Astrocyte of the hippocampus (primary cell): ENCODE measurements around the gene DHRS12.
"Not testable (repeated sequence)": the region's sequence is repeated elsewhere in the genome, so short reads cannot be mapped to it uniquely, and the experiment has no call there.

ENCODE experiments used
- DNase-seq: peaks from one replicate; pipeline ENCODE4 v3.0.0; 2011; ENCODE audit warnings: low read depth, low spot score

DHRS12 gene

DNA sequence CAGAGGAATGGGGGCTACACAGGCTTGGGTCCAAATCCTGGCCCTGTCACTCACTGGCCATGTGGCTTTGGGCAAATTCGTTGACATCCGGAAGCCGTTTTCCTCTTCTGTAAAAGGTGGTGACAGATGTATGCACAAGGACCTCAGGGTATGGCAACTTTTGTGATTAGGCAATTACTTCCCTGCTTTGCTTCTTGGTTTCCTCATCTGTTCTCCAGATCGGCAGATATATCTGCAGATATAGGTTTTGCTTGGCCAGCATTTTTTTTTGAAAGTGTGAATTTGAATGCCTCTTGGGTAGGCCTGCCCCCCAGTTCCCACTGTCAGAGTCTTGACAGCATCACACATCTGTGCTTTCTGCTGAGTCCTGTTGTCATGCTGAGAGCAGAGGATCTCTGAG is 23.3 kb upstream of the DHRS12 start:
- DNase-seq: no peak

GRCh38 chr13:51826606-51827005 is 22.6 kb upstream of the DHRS12 start:
- no peak for DNase-seq

DNA sequence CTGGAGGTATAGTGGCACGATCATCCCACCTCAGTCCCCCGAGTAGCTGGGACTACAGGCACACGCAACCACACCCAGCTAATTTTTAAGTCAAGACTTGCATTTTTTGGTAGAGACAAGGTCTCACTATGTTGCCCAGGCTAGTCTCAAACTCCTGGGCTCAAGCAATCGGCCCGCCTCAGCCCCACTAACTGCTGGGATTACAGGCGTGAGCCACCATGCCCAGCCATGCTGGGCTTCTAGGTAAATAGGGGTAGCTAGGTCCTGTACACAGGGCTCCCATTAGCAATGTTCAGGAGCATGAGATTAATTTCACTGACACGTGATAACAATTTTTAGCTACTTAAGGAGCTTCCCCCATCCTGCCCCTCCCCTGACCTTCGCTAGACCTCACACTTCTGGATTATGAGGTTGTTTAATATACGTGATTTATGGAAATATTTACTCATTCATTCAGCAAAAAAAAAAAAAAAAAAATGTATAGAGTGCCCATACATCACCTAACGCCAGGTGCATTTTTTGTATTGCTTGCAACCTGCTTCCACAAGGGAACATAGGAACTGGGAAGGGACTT is 21.8 kb upstream of the DHRS12 start:
- DNase-seq: no peak

DNA sequence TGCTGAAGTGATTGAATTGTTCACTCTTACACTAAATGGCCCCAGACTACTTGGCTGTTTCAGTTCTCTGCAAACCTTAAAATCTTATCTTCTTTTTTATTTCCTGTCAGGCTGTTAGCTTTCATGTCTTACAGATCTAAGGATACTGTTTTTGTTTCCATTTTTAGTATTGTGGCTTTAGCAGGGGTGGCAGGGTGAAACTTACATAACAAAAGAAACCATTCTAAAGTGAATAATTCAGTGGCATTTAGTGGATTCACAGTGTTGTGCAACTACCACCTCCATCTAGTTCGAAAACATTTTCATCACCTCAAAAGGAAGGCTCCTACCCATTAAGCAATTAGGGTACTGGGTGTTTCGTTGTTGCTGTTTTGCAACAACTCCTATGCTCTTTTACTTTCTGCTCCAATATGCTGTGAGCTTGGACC is 21.2 kb upstream of the DHRS12 start:
- DNase-seq: peak; percentile 39

DNA sequence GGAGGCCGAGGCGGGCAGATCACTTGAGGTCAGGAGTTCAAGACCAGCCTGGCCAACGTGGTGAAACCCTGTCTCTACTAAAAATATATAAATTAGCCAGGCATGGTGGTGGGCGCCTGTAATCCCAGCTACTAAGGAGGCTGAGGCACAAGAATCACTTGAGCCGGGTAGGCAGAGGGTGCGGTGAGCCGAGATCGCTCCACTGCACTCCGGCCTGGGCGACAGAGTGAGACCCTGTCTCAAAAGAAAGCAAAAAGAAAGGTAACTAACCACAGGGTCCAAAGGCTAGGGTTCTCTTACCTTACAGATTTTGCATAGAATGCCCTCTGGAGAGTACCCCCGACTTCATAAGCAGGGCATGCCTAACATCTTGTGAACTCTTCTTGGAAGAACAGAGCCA is 20.7 kb upstream of the DHRS12 start:
- DNase-seq: not testable (repeated sequence)

DNA sequence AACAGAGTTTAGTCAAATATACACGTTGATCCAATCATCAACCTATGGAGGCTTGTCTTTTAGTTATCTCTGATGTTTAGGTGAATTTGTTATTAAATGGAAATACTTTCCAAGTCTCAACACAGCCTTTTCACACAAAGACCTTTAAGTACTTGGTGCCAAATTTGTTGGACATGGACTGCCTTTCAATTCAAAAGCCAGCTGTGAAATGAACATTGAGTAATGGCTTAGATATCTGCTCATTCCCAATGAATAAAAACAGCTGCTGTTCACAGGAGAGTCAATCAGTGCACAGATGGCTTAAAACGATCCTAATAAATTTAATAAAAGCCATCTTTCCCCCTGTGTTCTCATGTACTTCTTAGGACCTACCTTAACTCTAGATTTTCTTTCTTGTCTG is 19.9 kb upstream of the DHRS12 start:
- DNase-seq: no peak

- DNase-seq: peak; percentile 19
Measured at GRCh38 chr13:51823359-51823758, 19.4 kb upstream of the DHRS12 start.

GRCh38 chr13:51822106-51822815 is 18.3 kb upstream of the DHRS12 start:
- DNase-seq: no peak

- no peak for DNase-seq
Measured at GRCh38 chr13:51821606-51822005, 17.6 kb upstream of the DHRS12 start.

DNA sequence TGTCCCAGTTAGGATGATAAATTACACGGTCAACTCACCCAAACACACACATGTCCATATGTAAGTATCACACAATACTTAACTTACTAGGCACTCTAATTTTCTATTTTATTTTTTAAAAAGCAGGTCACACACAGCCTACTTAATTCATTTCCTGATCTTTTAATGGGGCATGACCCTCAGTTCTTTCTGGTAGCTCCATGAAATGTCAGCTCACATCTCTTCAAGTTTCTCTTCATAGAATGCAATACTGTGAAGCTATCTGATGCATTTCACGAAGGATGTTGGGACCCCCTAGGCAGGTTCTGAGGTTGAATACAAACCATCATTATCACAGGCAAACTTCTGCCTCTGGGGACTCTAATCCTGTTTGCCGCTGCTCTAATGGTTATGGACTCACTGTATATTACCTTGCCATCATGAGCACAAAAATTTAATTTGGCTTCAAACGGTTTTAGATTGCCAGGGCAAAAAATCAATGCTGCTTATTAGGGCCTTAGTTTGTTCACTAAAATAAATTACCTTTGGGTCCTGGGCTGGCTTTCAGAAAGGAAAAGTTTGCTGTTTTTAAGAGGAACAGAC is 16.1 kb upstream of the DHRS12 start:
- no peak for DNase-seq

DNA sequence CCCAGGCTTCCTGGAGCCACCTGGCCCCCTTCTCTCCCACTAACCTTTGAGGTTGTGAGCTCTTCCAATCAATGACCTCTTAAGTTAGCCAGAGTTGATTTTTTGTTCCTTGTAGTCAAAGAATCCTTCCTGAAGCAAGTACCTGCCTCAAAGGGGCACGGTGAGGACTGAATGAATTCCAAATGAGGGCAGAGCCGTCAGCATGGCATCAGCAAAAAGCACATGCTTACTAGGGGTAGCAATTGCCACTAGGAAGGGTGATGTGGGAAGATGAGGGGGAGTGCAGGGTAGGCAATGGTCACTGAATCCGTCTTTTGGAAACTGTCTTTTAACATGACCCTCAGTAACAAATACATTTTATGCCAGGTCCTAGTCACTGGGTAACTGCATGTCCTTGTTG is 15.6 kb upstream of the DHRS12 start:
- DNase-seq: no peak

DNA sequence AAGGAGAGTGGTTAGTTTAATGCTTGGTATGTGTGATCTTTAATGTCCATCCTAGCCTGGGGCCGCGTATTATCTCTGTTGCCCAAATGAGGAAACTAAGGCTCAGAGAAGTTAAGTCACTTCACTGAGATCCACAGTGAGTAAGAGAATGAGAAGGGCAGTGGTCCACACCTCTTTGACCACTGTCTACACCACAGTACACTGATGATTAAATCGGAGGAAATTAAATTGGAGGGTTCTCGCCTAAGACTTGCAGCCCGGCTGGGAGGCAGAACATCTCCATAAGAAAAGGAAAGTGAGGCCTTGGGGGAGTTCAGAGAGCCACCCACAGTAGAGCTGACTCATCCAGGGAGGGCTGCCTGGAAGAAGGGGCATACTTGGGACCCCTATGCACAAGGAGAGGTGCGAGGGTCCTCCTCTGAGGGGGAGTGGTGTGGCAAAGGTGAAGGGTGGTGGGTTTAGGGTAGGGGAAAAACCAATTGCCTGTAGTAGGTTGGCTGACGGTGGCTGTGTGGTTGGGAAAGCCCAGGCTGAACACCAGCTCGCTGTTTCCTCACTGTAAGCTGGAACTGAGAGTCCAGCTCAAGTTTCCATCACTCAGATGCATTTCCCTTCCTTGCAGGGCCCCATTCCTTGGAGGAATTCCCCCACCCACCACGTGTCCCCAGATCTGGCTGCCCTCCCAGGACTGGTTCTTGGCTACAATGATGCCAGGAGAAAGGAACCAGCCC is 15.0 kb upstream of the DHRS12 start:
- peak; percentile 76 for DNase-seq

- no peak for DNase-seq
Measured at GRCh38 chr13:51818276-51818675, 14.3 kb upstream of the DHRS12 start.

- no peak for DNase-seq
Measured at GRCh38 chr13:51817717-51818116, 13.8 kb upstream of the DHRS12 start.

DNA sequence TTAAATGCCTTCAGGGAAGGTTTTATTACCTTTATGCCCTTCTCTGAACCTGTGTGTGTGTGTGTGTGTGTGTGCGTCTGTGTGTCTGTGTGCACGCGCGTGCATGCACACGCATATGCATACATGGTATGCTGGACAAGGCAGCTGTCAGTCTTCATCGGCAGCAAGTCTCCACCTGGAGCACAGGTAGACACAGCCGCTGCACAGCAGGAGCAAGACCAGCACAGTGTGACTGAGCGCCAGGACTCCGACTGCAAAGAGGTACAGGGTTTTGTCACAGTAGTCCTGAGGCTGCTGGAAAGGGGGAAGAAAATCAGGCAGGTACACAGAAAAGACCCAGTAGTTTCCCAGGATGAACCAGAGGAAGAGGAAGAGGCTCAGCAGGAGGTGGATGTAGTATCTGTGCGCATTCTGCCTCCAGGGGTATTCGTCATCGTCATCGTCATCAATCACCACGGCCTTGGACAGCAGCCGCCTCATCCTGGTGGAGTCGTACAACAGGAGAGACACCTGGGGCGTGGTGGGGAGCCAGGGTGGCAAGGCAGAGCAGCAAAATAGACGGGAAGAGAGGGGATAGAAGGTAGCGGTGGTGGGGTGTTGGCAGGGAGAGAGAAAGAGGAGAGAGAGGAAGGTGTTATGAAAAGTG is 12.8 kb upstream of the DHRS12 start:
- DNase-seq: no peak

- DNase-seq: no peak
Measured at GRCh38 chr13:51815848-51816247, 11.9 kb upstream of the DHRS12 start.

DNA sequence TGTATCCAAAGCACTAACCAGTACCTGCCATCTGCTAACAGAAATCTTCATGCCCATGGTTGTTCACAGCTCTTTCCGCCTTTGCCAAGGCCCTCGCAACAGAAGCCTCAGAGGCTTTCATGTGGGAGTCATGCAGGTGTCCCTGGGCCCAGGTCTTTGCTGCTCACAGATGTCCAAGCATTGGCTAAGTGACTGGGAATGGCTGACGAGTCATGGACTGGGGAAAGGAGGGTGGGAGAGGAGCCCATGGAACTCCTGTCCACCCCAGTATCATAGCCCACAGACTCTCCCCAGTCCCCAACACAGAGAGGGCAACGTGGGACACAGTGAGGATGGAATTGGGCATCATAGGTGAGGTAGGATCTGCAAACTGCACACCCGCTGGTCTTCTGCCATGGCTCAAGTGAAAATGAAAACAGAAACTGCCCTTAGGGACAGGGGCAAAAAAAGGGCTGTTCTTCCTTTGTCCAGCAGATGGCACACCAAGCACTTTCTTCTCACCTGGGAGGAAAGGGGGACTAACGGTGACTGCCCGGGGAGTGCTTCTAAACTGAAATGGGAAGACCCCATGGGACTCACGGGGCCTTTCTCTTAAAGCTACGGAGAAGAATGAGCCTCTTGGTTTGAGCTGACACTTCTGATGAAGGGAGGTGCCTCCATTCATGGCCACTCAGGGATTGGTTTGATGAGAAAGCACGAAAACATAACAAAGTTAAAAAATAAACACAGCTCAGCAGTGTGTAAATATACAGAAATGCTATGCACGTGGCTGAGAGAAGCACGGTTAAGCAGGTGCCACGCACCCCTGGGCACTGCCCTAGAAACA is 11.1 kb upstream of the DHRS12 start:
- DNase-seq: peak; percentile 81

GRCh38 chr13:51814071-51814470 is 10.1 kb upstream of the DHRS12 start:
- no peak for DNase-seq

GRCh38 chr13:51811920-51812451 is 8.0 kb upstream of the DHRS12 start:
- no peak for DNase-seq

- DNase-seq: no peak
Measured at GRCh38 chr13:51811046-51811445, 7.1 kb upstream of the DHRS12 start.

- DNase-seq: no peak
Measured at GRCh38 chr13:51808811-51809210, 4.8 kb upstream of the DHRS12 start.
